Activated gamma-delta T cell (primary cell): Measurements from ENCODE around the gene ZNF19.
"Not testable (repeated sequence)": the region's sequence is repeated elsewhere in the genome, so short reads cannot be mapped to it uniquely, and the experiment has no call there.

ENCODE experiments used
- DNase-seq: peaks from one replicate; lab custom pipeline; 2025; lab: John Stamatoyannopoulos, UW
- total RNA-seq, 2 donors: gene quantifications; one replicate each; lab custom pipeline; 2026; lab: John Stamatoyannopoulos, UW

The ZNF19 gene
- total RNA-seq = 5.0 to 7.3 reads per million in 2 donors

- DNase-seq = no peak
Observed at GRCh38 chr16:71489122-71489521, at the start of gene ZNF19. Gene ZNF19, minus strand, starts transcription at chr16:71489324. Its CDS starts 7,210 bp downstream, at chr16:71482114.

GRCh38 chr16:71537643-71538042 is 48.5 kb upstream of the ZNF19 start:
- DNase-seq = no peak

- no peak for DNase-seq
Observed at GRCh38 chr16:71536752-71537499, 47.8 kb upstream of the ZNF19 start.

- no peak for DNase-seq
Observed at GRCh38 chr16:71532366-71532765, 43.2 kb upstream of the ZNF19 start.

- DNase-seq = no peak
Observed at GRCh38 chr16:71528863-71529262, 39.7 kb upstream of the ZNF19 start.

- no peak for DNase-seq
Observed at GRCh38 chr16:71528257-71528656, 39.1 kb upstream of the ZNF19 start.

GRCh38 chr16:71526111-71526631 is 37.0 kb upstream of the ZNF19 start, which contains the start of gene CHST4:
Gene CHST4, plus strand, starts transcription at chr16:71526426. Its CDS starts 10,252 bp downstream, at chr16:71536678.
- DNase-seq = no peak

- no peak for DNase-seq
Observed at GRCh38 chr16:71524566-71525553, 35.7 kb upstream of the ZNF19 start.

- DNase-seq = no peak
Observed at GRCh38 chr16:71520550-71520949, 31.4 kb upstream of the ZNF19 start.

- no peak for DNase-seq
Observed at GRCh38 chr16:71515026-71515425, 25.9 kb upstream of the ZNF19 start.

GRCh38 chr16:71514476-71514875 is 25.4 kb upstream of the ZNF19 start:
- no peak for DNase-seq

GRCh38 chr16:71513302-71513701 is 24.2 kb upstream of the ZNF19 start:
- DNase-seq = no peak

- DNase-seq = no peak
Observed at GRCh38 chr16:71507061-71507460, 17.9 kb upstream of the ZNF19 start.

GRCh38 chr16:71504901-71505300 is 15.8 kb upstream of the ZNF19 start:
- no peak for DNase-seq

GRCh38 chr16:71504051-71504450 is 14.9 kb upstream of the ZNF19 start:
- not testable (repeated sequence) for DNase-seq

GRCh38 chr16:71501547-71501946 is 12.4 kb upstream of the ZNF19 start:
- no peak for DNase-seq

- DNase-seq = no peak
Observed at GRCh38 chr16:71500964-71501363, 11.8 kb upstream of the ZNF19 start.

- DNase-seq = no peak
Observed at GRCh38 chr16:71499775-71500364, 10.7 kb upstream of the ZNF19 start.

GRCh38 chr16:71498031-71498430 is 8.9 kb upstream of the ZNF19 start:
- DNase-seq = no peak

- DNase-seq = no peak
Observed at GRCh38 chr16:71493213-71493612, 4.1 kb upstream of the ZNF19 start.

GRCh38 chr16:71492786-71493185 is 3.7 kb upstream of the ZNF19 start:
- no peak for DNase-seq

- no peak for DNase-seq
Observed at GRCh38 chr16:71491054-71491453, 1.9 kb upstream of the ZNF19 start.
